Spleen (tissue), 11 donors: ENCODE data around the gene SIN3B. TPM values are rescaled to one million over a fixed set of nuclear protein-coding genes. Genes with fewer than 3 reads are reported as not detected.

ENCODE experiments used
- DNase-seq: peaks from one replicate; pipeline ENCODE4 v3.0.0-alpha.2; 2020
- H3K27ac ChIP-seq, 8 donors: fragments of 200-600 bp; sonication (generic) in 7 of 8; 1 replicate in 4 of 8; 2 replicates in 4 of 8; pipeline versions ENCODE4 v1.5.0 to v1.8.0; 2016 to 2021; ENCODE audit warnings: inconsistent platforms in 4 of 8, mild to moderate bottlenecking in 4 of 8, moderate library complexity in 1 of 8
- H3K27me3 ChIP-seq, 7 donors: fragments of 200-600 bp; sonication (generic) in 6 of 7; replicated peaks in 1 of 7; 1 replicate in 4 of 7; 2 replicates in 3 of 7; pipeline versions ENCODE4 v1.5.0 to v1.8.0; 2016 to 2021; ENCODE audit warnings: inconsistent platforms in 3 of 7, mild to moderate bottlenecking in 1 of 7
- H3K36me3 ChIP-seq, 6 donors: fragments of 200-600 bp; sonication (generic) in 5 of 6; 1 replicate in 4 of 6; 2 replicates in 2 of 6; pipeline versions ENCODE4 v1.5.0 to v1.8.0; 2016 to 2021; ENCODE audit warnings: inconsistent platforms in 2 of 6
- H3K4me1 ChIP-seq, 6 donors: fragments of 200-600 bp; sonication (generic) in 5 of 6; 1 replicate in 3 of 6; 2 replicates in 3 of 6; pipeline versions ENCODE4 v1.5.0 to v1.8.0; 2016 to 2021; ENCODE audit warnings: inconsistent platforms in 3 of 6
- H3K4me3 ChIP-seq, 8 donors: fragments of 200-600 bp; sonication (generic) in 7 of 8; 1 replicate in 4 of 8; 2 replicates in 4 of 8; pipeline versions ENCODE4 v1.5.0 to v1.8.0; 2016 to 2021; ENCODE audit warnings: inconsistent platforms in 4 of 8, mild to moderate bottlenecking in 4 of 8, moderate library complexity in 2 of 8
- H3K9me3 ChIP-seq, 8 donors: fragments of 200-600 bp; sonication (generic) in 7 of 8; 1 replicate in 4 of 8; 2 replicates in 4 of 8; pipeline versions ENCODE4 v1.5.0 to v1.8.0; 2016 to 2021; ENCODE audit warnings: inconsistent platforms in 4 of 8
- POLR2A ChIP-seq, 3 donors: fragments of 450-650 bp; IDR thresholded peaks; one replicate each; pipeline ENCODE4 v1.5.1; 2017; ENCODE audit warnings: antibody characterized with exemption in 3 of 3, mild to moderate bottlenecking in 1 of 3
- POLR2AphosphoS5 ChIP-seq, 3 donors: sonication (generic); formaldehyde crosslinking; IDR thresholded peaks; one replicate each; pipeline ENCODE4 v1.5.1; 2017; ENCODE audit warnings: antibody characterized with exemption in 3 of 3
- WGBS, 5 donors: extraction: QIAGEN DNeasy Blood & Tissue Kit in 3 of 5; methylation state at CpG; one replicate each; pipeline versions ENCODE4 v1.1.5 to v1.1.7; 2013 to 2018; 5-methylcytosine and 5-hydroxymethylcytosine counted together
- intact Hi-C: fragments of 100-400 bp; cut with DNase I; formaldehyde crosslinking; loops from one replicate; pipeline ENCODE4 v1.15.0; 2023; ENCODE audit warnings: low total_unique reads
- polyA plus RNA-seq, 3 donors: library from polyadenylated mRNA; stranded (reverse); fragments of 200-250 nt; gene quantifications; one replicate each; pipeline ENCODE4 v1.2.1, GENCODE V29; 2013
- total RNA-seq, 7 donors: library from RNA; depleted of rRNA in 3 of 7; stranded (reverse); fragments of >200 nt in 3 of 7; fragmentation: NEBNext Ultra II Directional in 4 of 7; extraction: Animal tissue kit (Norgen Biotek cat#: 25700) in 4 of 7; gene quantifications; one replicate each; pipeline versions ENCODE4 v1.1.0 to v1.2.1, GENCODE V29; 2016 to 2021
- TF ChIP-seq, protein P1 (sequence below), 11 experiments: fragments of 200-600 bp in 7 of 11; fragments of 450-650 bp in 4 of 11; sonication (generic) in 4 of 11; IDR thresholded peaks in 8 of 11; conservative IDR thresholded peaks in 3 of 11; 1 replicate in 7 of 11; 2 replicates in 4 of 11; pipeline versions ENCODE4 v1.4.0 to v1.8.0; 2016 to 2021; ENCODE audit warnings: antibody characterized with exemption in 11 of 11, inconsistent platforms in 4 of 11, mild to moderate bottlenecking in 1 of 11
- donor health status: healthy with polysubstance abuse.
- donor health status: DM: no; HTN: no; CAD: no; lungs with moderate emphysema.
- donor health status: DM: no; HTN: no; CAD: no.
- donor health status: Bipolar disorder and iron deficiency.
- donor health status: healthy.
- donor health status: DM: no; HTN: no; CAD: no.
- donor health status: DM: yes; HTN: yes; CAD: no.

SIN3B gene
- total and polyA plus RNA-seq, 10 donors, result 14.6 to 107 (median 67.6) TPM

- Histone ChIP-seq H3K36me3 (peaks cover 0 to 100% (median 93%) of the 10 kb centered on the region in 6 donors), H3K27me3 (no peaks in the 10 kb centered on the region), H3K9me3 (no peaks in the 10 kb centered on the region), H3K4me3 (no peak overlapping the region), H3K4me1 (no peaks in the 10 kb centered on the region), H3K27ac (no peak overlapping the region)
- TF ChIP-seq POLR2AphosphoS5 (IDR thresholded peaks at IDR 0.05), result no peak
- no peak for TF ChIP-seq POLR2A (IDR thresholded peaks at IDR 0.05)
- TF ChIP-seq, protein P1, sequence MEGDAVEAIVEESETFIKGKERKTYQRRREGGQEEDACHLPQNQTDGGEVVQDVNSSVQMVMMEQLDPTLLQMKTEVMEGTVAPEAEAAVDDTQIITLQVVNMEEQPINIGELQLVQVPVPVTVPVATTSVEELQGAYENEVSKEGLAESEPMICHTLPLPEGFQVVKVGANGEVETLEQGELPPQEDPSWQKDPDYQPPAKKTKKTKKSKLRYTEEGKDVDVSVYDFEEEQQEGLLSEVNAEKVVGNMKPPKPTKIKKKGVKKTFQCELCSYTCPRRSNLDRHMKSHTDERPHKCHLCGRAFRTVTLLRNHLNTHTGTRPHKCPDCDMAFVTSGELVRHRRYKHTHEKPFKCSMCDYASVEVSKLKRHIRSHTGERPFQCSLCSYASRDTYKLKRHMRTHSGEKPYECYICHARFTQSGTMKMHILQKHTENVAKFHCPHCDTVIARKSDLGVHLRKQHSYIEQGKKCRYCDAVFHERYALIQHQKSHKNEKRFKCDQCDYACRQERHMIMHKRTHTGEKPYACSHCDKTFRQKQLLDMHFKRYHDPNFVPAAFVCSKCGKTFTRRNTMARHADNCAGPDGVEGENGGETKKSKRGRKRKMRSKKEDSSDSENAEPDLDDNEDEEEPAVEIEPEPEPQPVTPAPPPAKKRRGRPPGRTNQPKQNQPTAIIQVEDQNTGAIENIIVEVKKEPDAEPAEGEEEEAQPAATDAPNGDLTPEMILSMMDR (IDR thresholded peaks at IDR 0.05 in 8 of 11, conservative IDR thresholded peaks at IDR 0.05 in 3 of 11), result no peak
- 94 to 100% (median 97%) methylated on average over 4 of the region's 4 CpGs for WGBS, 5 donors
- intact Hi-C loops, result no loop called here
- DNase-seq, result no peak
Observed at GRCh38 chr19:16850133-16850532, 20.9 kb downstream of the SIN3B start.

DNA sequence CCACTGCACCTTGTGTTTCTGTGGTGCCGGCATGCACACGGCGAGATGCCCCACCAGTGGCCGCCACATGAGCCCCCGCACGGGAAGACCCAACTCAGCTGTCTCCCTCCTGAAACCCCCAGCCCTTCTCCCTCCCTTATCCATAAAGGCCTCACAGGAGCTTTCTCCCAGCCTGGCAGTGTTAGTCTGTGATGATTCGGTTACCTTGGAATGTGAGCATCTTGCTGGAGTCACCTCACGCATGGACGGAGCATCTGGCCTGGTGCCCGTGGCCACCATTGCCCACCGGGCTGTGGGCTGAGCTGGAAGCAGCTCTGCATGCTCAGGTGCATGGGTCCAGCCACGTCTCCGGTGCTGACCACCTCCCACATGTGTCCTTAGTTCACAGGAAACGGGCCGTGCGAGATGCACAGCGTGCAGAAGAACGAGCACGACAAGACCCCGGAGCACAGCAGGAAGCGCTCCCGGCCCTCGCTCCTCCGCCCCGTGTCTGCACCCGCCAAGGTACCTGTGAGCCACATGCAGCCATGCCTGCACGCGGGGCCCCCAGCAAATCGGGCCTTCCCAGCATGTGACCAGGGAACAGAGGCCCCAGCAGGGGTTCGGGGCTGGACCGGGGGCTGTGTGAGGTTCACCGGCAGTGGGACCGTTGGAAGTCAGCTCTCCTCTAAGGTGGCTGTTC, 22.0 kb downstream of the SIN3B start:
- intact Hi-C loops, result no loop called here
- no peak for DNase-seq
- no peaks in the 10 kb centered on the region for H3K4me1 ChIP-seq
- no peaks in the 10 kb centered on the region for H3K27me3 ChIP-seq
- TF ChIP-seq POLR2A (IDR thresholded peaks at IDR 0.05) (no peak), POLR2AphosphoS5 (IDR thresholded peaks at IDR 0.05) (peak in 1 of 3 donors; percentile 63)
- TF ChIP-seq, protein P1 (IDR thresholded peaks at IDR 0.05 in 8 of 11, conservative IDR thresholded peaks at IDR 0.05 in 3 of 11), result no peak
- H3K9me3 ChIP-seq, result no peaks in the 10 kb centered on the region
- H3K4me3 ChIP-seq, result no peak overlapping the region
- H3K36me3 ChIP-seq, result peaks cover 0 to 100% (median 93%) of the 10 kb centered on the region in 6 donors
- no peak overlapping the region for H3K27ac ChIP-seq
- 91 to 95% (median 94%) methylated on average over 28 to 33 of the region's 33 CpGs for WGBS, 5 donors

DNA sequence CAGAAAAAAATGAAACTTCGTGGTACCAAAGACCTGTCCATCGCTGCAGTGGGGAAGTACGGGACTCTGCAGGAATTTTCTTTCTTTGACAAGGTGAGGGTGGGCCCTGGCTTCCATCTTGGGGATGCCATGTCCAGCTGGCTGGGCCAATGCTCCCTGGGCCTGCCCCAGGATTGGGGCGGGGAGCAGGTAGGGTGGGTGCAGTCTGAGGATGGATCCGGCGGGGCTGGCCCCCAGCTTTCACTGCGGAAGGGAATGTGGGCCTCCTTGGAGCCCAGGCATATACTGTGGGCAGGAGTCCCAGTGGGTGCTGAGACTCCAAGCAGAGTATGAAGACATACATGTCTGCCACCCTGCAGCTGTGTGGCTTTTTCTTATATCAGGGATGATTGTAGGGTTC, 23.9 kb downstream of the SIN3B start:
- Histone ChIP-seq H3K36me3 (peaks cover 0 to 97% (median 81%) of the 10 kb centered on the region in 6 donors), H3K4me3 (no peak overlapping the region), H3K4me1 (no peaks in the 10 kb centered on the region), H3K27me3 (no peaks in the 10 kb centered on the region), H3K27ac (no peak overlapping the region), H3K9me3 (no peaks in the 10 kb centered on the region)
- WGBS, 5 donors, result 92 to 97% (median 94%) methylated on average over 7 of the region's 7 CpGs
- TF ChIP-seq, protein P1 (IDR thresholded peaks at IDR 0.05 in 8 of 11, conservative IDR thresholded peaks at IDR 0.05 in 3 of 11), result no peak
- peak in 1 of 3 donors; percentile 14 for TF ChIP-seq POLR2AphosphoS5 (IDR thresholded peaks at IDR 0.05)
- no peak for DNase-seq
- intact Hi-C loops, result no loop called here

- intact Hi-C loops, result no loop called here
- Histone ChIP-seq H3K4me3 (no peak overlapping the region), H3K27ac (no peak overlapping the region), H3K36me3 (peaks cover 0 to 89% (median 61%) of the 10 kb centered on the region in 6 donors), H3K4me1 (no peaks in the 10 kb centered on the region), H3K27me3 (no peaks in the 10 kb centered on the region), H3K9me3 (no peaks in the 10 kb centered on the region)
- WGBS, 5 donors, result 92 to 96% (median 95%) methylated on average over 9 of the region's 9 CpGs
- no peak for DNase-seq
- TF ChIP-seq POLR2AphosphoS5 (IDR thresholded peaks at IDR 0.05) (no peak), POLR2A (IDR thresholded peaks at IDR 0.05) (no peak)
- TF ChIP-seq, protein P1 (IDR thresholded peaks at IDR 0.05 in 8 of 11, conservative IDR thresholded peaks at IDR 0.05 in 3 of 11), result no peak
Observed at GRCh38 chr19:16856091-16856490, 26.9 kb downstream of the SIN3B start.
